ENCODE measurements around the gene PCDHA11.

Gene PCDHA11

DNA sequence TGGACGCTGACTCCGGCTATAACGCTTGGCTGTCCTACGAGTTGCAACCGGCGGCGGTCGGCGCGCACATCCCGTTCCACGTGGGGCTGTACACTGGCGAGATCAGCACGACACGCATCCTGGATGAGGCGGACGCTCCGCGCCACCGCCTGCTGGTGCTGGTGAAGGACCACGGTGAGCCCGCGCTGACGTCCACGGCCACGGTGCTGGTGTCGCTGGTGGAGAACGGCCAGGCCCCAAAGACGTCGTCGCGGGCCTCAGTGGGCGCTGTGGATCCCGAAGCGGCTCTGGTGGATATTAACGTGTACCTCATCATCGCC, 8.5 kb downstream of the PCDHA11 start:
- in situ Hi-C loops (cut with MboI; ENCODE audit: low sequenced_read_pairs, unreplicated experiment): no loop called here
- DNase-seq (ENCODE audit: low spot score): no peak
- TF ChIP-seq CTCF (IDR thresholded peaks at IDR 0.05; ENCODE audit: borderline replicate concordance, control extremely low read depth, extremely low read depth, insufficient read depth, missing control alignments): no peak

- in situ Hi-C loops (cut with MboI; ENCODE audit: low sequenced_read_pairs, unreplicated experiment): no loop called here
- DNase-seq (ENCODE audit: low spot score): no peak
- TF ChIP-seq CTCF (IDR thresholded peaks at IDR 0.05; ENCODE audit: borderline replicate concordance, control extremely low read depth, extremely low read depth, insufficient read depth, missing control alignments): no peak
Observed at GRCh38 chr5:140881889-140882590, 13.3 kb downstream of the PCDHA11 start, which contains the start of gene PCDHA13. TSS of gene PCDHA13 (plus strand) at chr5:140882124. CDS start at chr5:140882269, 145 bp downstream.

- no peak for TF ChIP-seq CTCF (IDR thresholded peaks at IDR 0.05; ENCODE audit: borderline replicate concordance, control extremely low read depth, extremely low read depth, insufficient read depth, missing control alignments)
- in situ Hi-C loops (cut with MboI; ENCODE audit: low sequenced_read_pairs, unreplicated experiment): no loop called here
- no peak for DNase-seq (ENCODE audit: low spot score)
Observed at GRCh38 chr5:140882591-140882899, 13.8 kb downstream of the PCDHA11 start.

- no peak for DNase-seq (ENCODE audit: low spot score)
- in situ Hi-C loops (cut with MboI; ENCODE audit: low sequenced_read_pairs, unreplicated experiment): no loop called here
- TF ChIP-seq CTCF (IDR thresholded peaks at IDR 0.05; ENCODE audit: borderline replicate concordance, control extremely low read depth, extremely low read depth, insufficient read depth, missing control alignments): no peak
Observed at GRCh38 chr5:140883373-140883772, 14.6 kb downstream of the PCDHA11 start.

DNA sequence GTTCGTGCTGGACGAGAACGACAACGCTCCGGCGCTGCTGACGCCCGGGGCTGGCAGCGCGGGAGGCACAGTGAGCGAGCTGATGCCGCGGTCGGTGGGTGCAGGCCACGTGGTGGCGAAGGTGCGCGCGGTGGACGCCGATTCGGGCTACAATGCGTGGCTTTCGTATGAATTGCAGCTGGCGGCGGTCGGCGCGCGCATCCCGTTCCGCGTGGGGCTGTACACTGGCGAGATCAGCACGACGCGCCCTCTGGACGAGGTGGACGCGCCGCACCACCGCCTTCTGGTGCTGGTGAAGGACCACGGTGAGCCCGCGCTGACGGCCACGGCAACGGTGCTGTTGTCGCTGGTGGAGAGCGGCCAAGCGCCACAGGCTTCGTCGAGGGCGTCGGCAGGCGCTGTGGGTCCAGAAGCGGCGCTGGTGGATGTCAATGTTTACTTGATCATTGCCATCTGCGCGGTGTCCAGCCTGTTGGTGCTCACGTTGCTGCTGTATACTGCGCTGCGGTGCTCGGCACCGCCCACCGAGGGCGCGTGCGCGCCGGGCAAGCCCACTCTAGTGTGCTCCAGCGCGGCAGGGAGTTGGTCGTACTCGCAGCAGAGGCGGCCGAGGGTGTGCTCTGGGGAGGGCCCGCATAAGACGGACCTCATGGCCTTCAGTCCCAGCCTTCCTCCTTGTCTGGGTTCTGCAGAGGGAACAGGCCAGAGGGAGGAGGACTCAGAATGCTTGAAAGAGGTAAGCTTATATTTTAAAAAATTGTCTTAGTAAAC, 15.4 kb downstream of the PCDHA11 start:
- TF ChIP-seq CTCF (IDR thresholded peaks at IDR 0.05; ENCODE audit: borderline replicate concordance, control extremely low read depth, extremely low read depth, insufficient read depth, missing control alignments): no peak
- no peak for DNase-seq (ENCODE audit: low spot score)
- in situ Hi-C loops (cut with MboI; ENCODE audit: low sequenced_read_pairs, unreplicated experiment): no loop called here

DNA sequence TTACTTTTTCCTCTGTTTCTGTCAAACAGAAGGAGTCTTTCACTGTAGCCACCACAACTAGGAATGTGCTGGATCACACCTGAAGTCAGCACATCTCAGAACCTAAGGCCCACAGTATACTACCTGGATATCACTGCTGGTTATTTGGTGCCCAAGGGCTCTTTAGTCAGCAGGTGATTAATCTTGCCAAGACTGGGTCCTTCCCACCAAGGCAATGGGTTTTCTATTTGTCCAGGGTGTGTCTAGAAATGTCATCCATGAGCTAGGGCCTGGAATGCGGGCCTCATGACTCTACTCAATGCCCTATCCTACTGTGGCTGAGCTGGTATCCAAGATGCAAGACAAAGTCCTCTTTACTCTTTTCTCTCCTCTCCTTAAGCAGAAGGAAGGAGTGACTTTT, 47.6 kb downstream of the PCDHA11 start:
- TF ChIP-seq CTCF (IDR thresholded peaks at IDR 0.05; ENCODE audit: borderline replicate concordance, control extremely low read depth, extremely low read depth, insufficient read depth, missing control alignments): no peak
- in situ Hi-C loops (cut with MboI; ENCODE audit: low sequenced_read_pairs, unreplicated experiment): no loop called here
- DNase-seq (ENCODE audit: low spot score): no peak
